ENCODE results near the gene SYPL1. TPM values are rescaled to one million over a fixed set of nuclear protein-coding genes. Genes with fewer than 3 reads are reported as not detected.

SYPL1 gene
- total and polyA plus RNA-seq, 2 donors (not counting 1 experiment from before 2014, with no cell fraction given) = 58.5 to 130 TPM

DNA sequence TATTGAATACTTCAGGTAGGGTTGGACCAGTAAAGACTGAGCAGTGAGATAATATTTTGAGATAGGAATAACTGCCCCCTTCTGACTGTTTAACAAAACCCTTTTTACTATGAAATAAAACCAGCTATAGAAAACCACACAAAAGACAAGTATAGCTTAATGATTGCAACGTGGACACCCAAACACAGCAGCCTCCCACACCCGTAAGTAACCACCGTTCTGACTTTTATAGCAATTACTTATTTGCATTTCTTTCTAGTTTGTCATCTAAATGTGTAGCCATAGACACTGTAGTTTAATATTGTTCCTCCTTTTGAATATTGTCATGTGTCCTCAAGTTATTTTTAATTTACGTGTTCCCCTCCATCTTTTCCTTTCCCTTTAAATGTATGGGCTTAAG, 42.9 kb upstream of the SYPL1 start:
- TF ChIP-seq, protein P1, sequence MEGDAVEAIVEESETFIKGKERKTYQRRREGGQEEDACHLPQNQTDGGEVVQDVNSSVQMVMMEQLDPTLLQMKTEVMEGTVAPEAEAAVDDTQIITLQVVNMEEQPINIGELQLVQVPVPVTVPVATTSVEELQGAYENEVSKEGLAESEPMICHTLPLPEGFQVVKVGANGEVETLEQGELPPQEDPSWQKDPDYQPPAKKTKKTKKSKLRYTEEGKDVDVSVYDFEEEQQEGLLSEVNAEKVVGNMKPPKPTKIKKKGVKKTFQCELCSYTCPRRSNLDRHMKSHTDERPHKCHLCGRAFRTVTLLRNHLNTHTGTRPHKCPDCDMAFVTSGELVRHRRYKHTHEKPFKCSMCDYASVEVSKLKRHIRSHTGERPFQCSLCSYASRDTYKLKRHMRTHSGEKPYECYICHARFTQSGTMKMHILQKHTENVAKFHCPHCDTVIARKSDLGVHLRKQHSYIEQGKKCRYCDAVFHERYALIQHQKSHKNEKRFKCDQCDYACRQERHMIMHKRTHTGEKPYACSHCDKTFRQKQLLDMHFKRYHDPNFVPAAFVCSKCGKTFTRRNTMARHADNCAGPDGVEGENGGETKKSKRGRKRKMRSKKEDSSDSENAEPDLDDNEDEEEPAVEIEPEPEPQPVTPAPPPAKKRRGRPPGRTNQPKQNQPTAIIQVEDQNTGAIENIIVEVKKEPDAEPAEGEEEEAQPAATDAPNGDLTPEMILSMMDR (IDR thresholded peaks at IDR 0.05) = no peak
- no peak for TF ChIP-seq EZH2 (IDR thresholded peaks at IDR 0.05; ENCODE audit: borderline replicate concordance, insufficient read depth, low read depth, low read length, poor library complexity, severe bottlenecking)
- H3K4me1 Mint-ChIP-seq = peaks cover 48% of the 10 kb centered on the region
- peak overlapping the region; percentile 46 for H3K27ac Mint-ChIP-seq
- Histone ChIP-seq H4K20me1 (ENCODE audit: control insufficient read depth, insufficient read depth, low read length, poor library complexity, severe bottlenecking) (no peaks in the 10 kb centered on the region), H3K4me3 (ENCODE audit: control extremely low read depth in 1 of 5, extremely low read depth in 1 of 5, insufficient read depth in 1 of 5, low read depth in 2 of 5, low read length in 4 of 5) (no peak overlapping the region), H2AFZ (ENCODE audit: insufficient read depth, low read depth, low read length, poor library complexity, severe bottlenecking) (peak overlapping the region; percentile 45), H3K9ac (ENCODE audit: low read length) (no peak overlapping the region), H3K79me2 (ENCODE audit: control insufficient read depth, insufficient read depth, low read length) (no peaks in the 10 kb centered on the region), H3K4me2 (replicated peaks; ENCODE audit: low read depth, low read length, poor library complexity, severe bottlenecking) (peak overlapping the region; percentile 26), H3K27ac (ENCODE audit: low read length in 2 of 2) (no peak overlapping the region), H3K27me3 (replicated peaks in 1 of 4; ENCODE audit: control extremely low read depth in 1 of 4, control insufficient read depth in 3 of 4, insufficient read depth in 4 of 4, low read length in 3 of 4) (no peaks in the 10 kb centered on the region), H3K4me1 (ENCODE audit: control insufficient read depth in 2 of 2, insufficient read depth in 2 of 2, low read length in 2 of 2) (peaks cover 34 to 48% of the 10 kb centered on the region in 2 donors), H3K36me3 (replicated peaks in 1 of 2; ENCODE audit: control extremely low read depth in 1 of 2, control insufficient read depth in 1 of 2, extremely low read depth in 1 of 2, insufficient read depth in 2 of 2, low read length in 1 of 2) (no peaks in the 10 kb centered on the region), H3K9me3 (ENCODE audit: control extremely low read depth in 1 of 3, control insufficient read depth in 2 of 3, insufficient read depth in 1 of 3, low read length in 2 of 3) (peaks cover 0 to 4% (median 0%) of the 10 kb centered on the region in 3 donors)
- ChIA-PET POLR2A (interaction anchor here (0.7 to 3.8 kb wide), 4 partner anchors 28 to 99 kb away, joined by 4 to 17 read pairs (median 6); no protein-coding TSS in a partner anchor), CTCF (interaction anchor here (0.6 to 10.6 kb wide), 23 partner anchors 9 to 483 kb away, joined by 3 to 390 read pairs (median 9); partner anchors contain the start of gene SYPL1)
- H3K27me3 Mint-ChIP-seq = no peaks in the 10 kb centered on the region
- no peak for DNase-seq
- intact Hi-C loops (cut with micrococcal nuclease) = no loop called here
- WGBS (ENCODE audit: insufficient coverage) = no CpG with 5 or more reads among the region's 4 CpGs
- H3K9me3 Mint-ChIP-seq (ENCODE audit: insufficient read depth) = no peaks in the 10 kb centered on the region
- no peak for ATAC-seq (ENCODE audit: low read depth)
- H3K4me3 Mint-ChIP-seq = peak overlapping the region; percentile 52

DNA sequence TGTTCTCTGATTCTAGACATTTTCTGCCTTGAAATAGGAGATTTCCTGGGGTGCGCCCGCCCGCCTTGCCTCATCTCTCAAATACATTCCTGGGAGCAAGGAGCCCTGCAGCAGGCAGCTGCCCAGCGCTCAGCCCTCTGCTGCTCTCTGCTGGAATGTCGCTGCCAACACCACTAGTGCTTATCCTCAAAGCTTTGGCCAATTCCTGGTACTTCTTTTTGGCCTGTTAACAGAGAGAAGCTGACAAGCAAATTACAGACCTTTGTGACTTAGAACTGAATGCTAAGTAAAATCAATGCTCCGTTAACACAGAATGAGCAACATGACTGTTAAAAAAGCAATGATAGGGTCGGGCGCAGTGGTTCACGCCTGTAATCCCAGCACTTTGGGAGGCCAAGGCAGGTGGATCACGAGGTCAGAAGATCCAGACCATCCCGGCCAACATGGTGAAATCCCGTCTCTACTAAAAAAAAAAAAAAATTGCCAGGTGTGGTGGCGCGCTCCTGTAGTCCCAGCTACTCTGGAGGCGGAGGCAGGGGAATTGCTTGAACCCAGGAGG, 41.9 kb upstream of the SYPL1 start:
- no peaks in the 10 kb centered on the region for H3K9me3 Mint-ChIP-seq (ENCODE audit: insufficient read depth)
- peak overlapping the region in 4 of 5 experiments; percentile 2 to 38 (median 32) for H3K4me3 ChIP-seq (ENCODE audit: control extremely low read depth in 1 of 5, extremely low read depth in 1 of 5, insufficient read depth in 1 of 5, low read depth in 2 of 5, low read length in 4 of 5)
- no peaks in the 10 kb centered on the region for H4K20me1 ChIP-seq (ENCODE audit: control insufficient read depth, insufficient read depth, low read length, poor library complexity, severe bottlenecking)
- peak overlapping the region; percentile 84 for H3K4me3 Mint-ChIP-seq
- H3K4me1 Mint-ChIP-seq = peaks cover 48% of the 10 kb centered on the region
- H3K9me3 ChIP-seq (ENCODE audit: control extremely low read depth in 1 of 3, control insufficient read depth in 2 of 3, insufficient read depth in 1 of 3, low read length in 2 of 3) = peaks cover 0 to 4% (median 0%) of the 10 kb centered on the region in 3 donors
- peak overlapping the region; percentile 67 for H3K4me2 ChIP-seq (replicated peaks; ENCODE audit: low read depth, low read length, poor library complexity, severe bottlenecking)
- TF ChIP-seq, protein P1 (IDR thresholded peaks at IDR 0.05) = peak; percentile 95
- TF ChIP-seq EZH2 (IDR thresholded peaks at IDR 0.05; ENCODE audit: borderline replicate concordance, insufficient read depth, low read depth, low read length, poor library complexity, severe bottlenecking) = no peak
- H3K79me2 ChIP-seq (ENCODE audit: control insufficient read depth, insufficient read depth, low read length) = no peaks in the 10 kb centered on the region
- peak overlapping the region; percentile 64 for H2AFZ ChIP-seq (ENCODE audit: insufficient read depth, low read depth, low read length, poor library complexity, severe bottlenecking)
- H3K9ac ChIP-seq (ENCODE audit: low read length) = peak overlapping the region; percentile 27
- POLR2A ChIA-PET = interaction anchor here (0.7 to 3.8 kb wide), 7 partner anchors 42 to 111 kb away, joined by 3 to 17 read pairs (median 4); partner anchors contain the start of gene SYPL1
- peak overlapping the region; percentile 62 for H3K27ac Mint-ChIP-seq
- H3K36me3 ChIP-seq (replicated peaks in 1 of 2; ENCODE audit: control extremely low read depth in 1 of 2, control insufficient read depth in 1 of 2, extremely low read depth in 1 of 2, insufficient read depth in 2 of 2, low read length in 1 of 2) = no peaks in the 10 kb centered on the region
- H3K27ac ChIP-seq (ENCODE audit: low read length in 2 of 2) = no peak overlapping the region
- CTCF ChIA-PET = interaction anchor here (0.6 to 10.6 kb wide), 49 partner anchors 8 to 1466 kb away, joined by 3 to 390 read pairs (median 5); partner anchors contain the start of gene SYPL1
- peaks cover 34 to 48% of the 10 kb centered on the region in 2 donors for H3K4me1 ChIP-seq (ENCODE audit: control insufficient read depth in 2 of 2, insufficient read depth in 2 of 2, low read length in 2 of 2)
- DNase-seq (peak; percentile 84), ATAC-seq (ENCODE audit: low read depth) (peak; percentile 89)
- no peaks in the 10 kb centered on the region for H3K27me3 Mint-ChIP-seq
- intact Hi-C loops (cut with micrococcal nuclease) = loop anchor here (1.0 to 5.0 kb wide), 8 partner anchors 12 to 502 kb away; partner anchors contain the start of gene SYPL1
- H3K27me3 ChIP-seq (replicated peaks in 1 of 4; ENCODE audit: control extremely low read depth in 1 of 4, control insufficient read depth in 3 of 4, insufficient read depth in 4 of 4, low read length in 3 of 4) = no peaks in the 10 kb centered on the region
- 47% methylated on average over 13 of the region's 15 CpGs for WGBS (ENCODE audit: insufficient coverage)

Data from B cell (primary cell).